ENCODE data around the gene RAD51B.

The RAD51B gene

DNA sequence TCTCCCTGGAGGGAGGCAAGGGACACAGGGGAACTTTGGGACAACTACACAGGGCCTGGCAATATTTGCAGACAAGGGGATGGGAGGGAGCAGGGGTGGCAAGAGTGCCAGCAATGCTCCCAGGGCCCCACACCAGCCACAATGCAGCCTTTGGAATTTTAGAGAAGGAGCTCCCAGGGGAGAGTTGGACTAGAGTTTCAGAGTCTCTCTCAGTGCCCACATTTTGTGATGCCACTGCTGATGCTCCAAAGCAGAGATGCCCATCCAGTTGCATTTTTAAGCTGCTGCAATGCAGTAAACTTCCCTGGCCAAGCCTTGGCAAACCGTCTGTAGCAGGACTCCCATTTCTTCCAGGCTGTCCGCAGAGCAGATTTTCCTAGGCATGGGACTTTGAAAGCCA is 874.3 kb downstream of the RAD51B start:
- Histone ChIP-seq H3F3A (ENCODE audit: insufficient read depth, low read length) (no peaks in the 10 kb centered on the region), H3K27ac (ENCODE audit: low read length) (no peak overlapping the region), H3K79me2 (ENCODE audit: low read length) (no peaks in the 10 kb centered on the region), H3K4me3 (ENCODE audit: low read length) (no peak overlapping the region), H3K27me3 (replicated peaks; ENCODE audit: insufficient read depth, low read length) (no peaks in the 10 kb centered on the region), H3K9me3 (replicated peaks; ENCODE audit: insufficient read depth, low read length) (no peaks in the 10 kb centered on the region), H4K20me1 (ENCODE audit: insufficient read depth, low read length) (no peaks in the 10 kb centered on the region), H2AFZ (ENCODE audit: low read length) (no peak overlapping the region), H3K9ac (ENCODE audit: low read length) (no peak overlapping the region), H3K4me1 (ENCODE audit: low read length) (no peaks in the 10 kb centered on the region), H3K9me2 (replicated peaks; ENCODE audit: insufficient read depth, low read length) (no peaks in the 10 kb centered on the region), H3K4me2 (ENCODE audit: low read depth, low read length) (no peak overlapping the region), H3K36me3 (replicated peaks; ENCODE audit: insufficient read depth, low read length) (no peaks in the 10 kb centered on the region)
- DNase-seq: no peak
- TF ChIP-seq, protein P1, sequence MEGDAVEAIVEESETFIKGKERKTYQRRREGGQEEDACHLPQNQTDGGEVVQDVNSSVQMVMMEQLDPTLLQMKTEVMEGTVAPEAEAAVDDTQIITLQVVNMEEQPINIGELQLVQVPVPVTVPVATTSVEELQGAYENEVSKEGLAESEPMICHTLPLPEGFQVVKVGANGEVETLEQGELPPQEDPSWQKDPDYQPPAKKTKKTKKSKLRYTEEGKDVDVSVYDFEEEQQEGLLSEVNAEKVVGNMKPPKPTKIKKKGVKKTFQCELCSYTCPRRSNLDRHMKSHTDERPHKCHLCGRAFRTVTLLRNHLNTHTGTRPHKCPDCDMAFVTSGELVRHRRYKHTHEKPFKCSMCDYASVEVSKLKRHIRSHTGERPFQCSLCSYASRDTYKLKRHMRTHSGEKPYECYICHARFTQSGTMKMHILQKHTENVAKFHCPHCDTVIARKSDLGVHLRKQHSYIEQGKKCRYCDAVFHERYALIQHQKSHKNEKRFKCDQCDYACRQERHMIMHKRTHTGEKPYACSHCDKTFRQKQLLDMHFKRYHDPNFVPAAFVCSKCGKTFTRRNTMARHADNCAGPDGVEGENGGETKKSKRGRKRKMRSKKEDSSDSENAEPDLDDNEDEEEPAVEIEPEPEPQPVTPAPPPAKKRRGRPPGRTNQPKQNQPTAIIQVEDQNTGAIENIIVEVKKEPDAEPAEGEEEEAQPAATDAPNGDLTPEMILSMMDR (IDR thresholded peaks at IDR 0.05; ENCODE audit: low read length): no peak
- TF ChIP-seq EZH2phosphoT487 (IDR thresholded peaks at IDR 0.05; ENCODE audit: low read length) (no peak), EZH2 (optimal IDR thresholded peaks at IDR 0.05; ENCODE audit: low read depth, low read length) (no peak)

DNA sequence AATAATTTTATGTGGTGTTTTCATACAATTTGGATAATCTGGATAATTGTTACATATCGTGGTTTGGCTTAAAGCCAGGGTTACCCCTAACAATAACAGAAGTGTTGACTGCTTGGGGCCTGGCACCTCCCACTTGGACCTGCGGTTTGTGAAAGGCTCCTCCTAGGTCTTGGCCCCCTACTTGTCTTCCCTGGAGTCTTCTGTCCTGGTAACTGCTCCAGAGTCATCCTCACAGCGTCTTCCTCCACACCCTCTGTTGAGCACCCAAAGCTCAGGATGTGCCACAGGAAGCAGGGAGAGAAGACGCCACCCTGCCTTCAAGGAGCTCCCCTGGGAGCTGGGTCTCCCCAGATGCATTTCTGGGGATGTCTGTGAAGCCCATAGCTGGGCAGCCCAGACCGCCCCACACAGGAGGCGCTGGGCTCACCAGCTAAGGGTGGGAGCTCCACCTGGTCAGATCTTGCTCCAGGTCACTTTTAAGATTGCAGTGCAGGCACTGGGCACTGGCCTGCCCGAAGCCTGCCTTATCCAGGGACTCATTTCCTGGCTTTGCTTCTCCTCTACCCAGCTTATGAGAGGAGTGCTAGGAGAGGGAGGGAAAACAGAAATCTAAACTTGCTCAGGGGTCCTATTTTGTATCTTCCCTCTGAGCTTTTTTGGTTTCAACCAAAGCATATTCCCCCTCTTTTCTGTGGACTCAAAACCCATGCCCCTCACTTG is 875.1 kb downstream of the RAD51B start:
- no peak for DNase-seq

DNA sequence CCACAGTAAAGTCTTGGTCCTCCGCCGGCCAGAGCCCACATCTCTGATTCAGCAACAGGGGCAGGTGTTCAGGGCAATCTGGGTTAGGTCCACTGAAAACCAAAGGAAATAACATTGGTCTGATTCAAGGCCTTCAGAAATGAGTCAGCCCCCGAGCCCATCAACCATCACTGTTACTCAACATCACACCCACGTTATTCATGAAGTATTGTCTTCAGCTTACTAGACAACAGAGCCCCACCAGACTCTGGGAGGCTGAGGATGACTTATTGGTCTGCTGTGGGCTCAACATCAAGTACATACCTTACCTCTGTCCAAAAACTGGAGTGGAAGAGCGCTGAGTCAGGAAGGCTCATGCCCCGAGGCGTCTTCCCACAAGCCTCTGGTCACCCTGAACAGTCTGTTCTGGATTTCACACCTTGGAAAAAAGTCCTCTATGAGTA is 875.8 kb downstream of the RAD51B start:
- Histone ChIP-seq H3K4me3 (ENCODE audit: low read length) (no peak overlapping the region), H3K36me3 (replicated peaks; ENCODE audit: insufficient read depth, low read length) (no peaks in the 10 kb centered on the region), H3F3A (ENCODE audit: insufficient read depth, low read length) (no peaks in the 10 kb centered on the region), H3K27ac (ENCODE audit: low read length) (no peak overlapping the region), H4K20me1 (ENCODE audit: insufficient read depth, low read length) (no peaks in the 10 kb centered on the region), H3K4me2 (ENCODE audit: low read depth, low read length) (no peak overlapping the region), H3K9ac (ENCODE audit: low read length) (no peak overlapping the region), H3K9me3 (replicated peaks; ENCODE audit: insufficient read depth, low read length) (no peaks in the 10 kb centered on the region), H3K9me2 (replicated peaks; ENCODE audit: insufficient read depth, low read length) (no peaks in the 10 kb centered on the region), H2AFZ (ENCODE audit: low read length) (no peak overlapping the region), H3K27me3 (replicated peaks; ENCODE audit: insufficient read depth, low read length) (no peaks in the 10 kb centered on the region), H3K4me1 (ENCODE audit: low read length) (no peaks in the 10 kb centered on the region), H3K79me2 (ENCODE audit: low read length) (no peaks in the 10 kb centered on the region)
- DNase-seq: no peak
- TF ChIP-seq, protein P1 (IDR thresholded peaks at IDR 0.05; ENCODE audit: low read length): no peak
- TF ChIP-seq EZH2 (optimal IDR thresholded peaks at IDR 0.05; ENCODE audit: low read depth, low read length) (no peak), EZH2phosphoT487 (IDR thresholded peaks at IDR 0.05; ENCODE audit: low read length) (no peak)

More for the DNA sequence above, 875.1 kb downstream of the RAD51B start:
- Histone ChIP-seq H3K27ac (ENCODE audit: low read length) (no peak overlapping the region), H2AFZ (ENCODE audit: low read length) (no peak overlapping the region), H3K4me2 (ENCODE audit: low read depth, low read length) (no peak overlapping the region), H4K20me1 (ENCODE audit: insufficient read depth, low read length) (no peaks in the 10 kb centered on the region), H3K4me1 (ENCODE audit: low read length) (no peaks in the 10 kb centered on the region), H3K36me3 (replicated peaks; ENCODE audit: insufficient read depth, low read length) (no peaks in the 10 kb centered on the region), H3K9me2 (replicated peaks; ENCODE audit: insufficient read depth, low read length) (no peaks in the 10 kb centered on the region), H3F3A (ENCODE audit: insufficient read depth, low read length) (no peaks in the 10 kb centered on the region), H3K4me3 (ENCODE audit: low read length) (no peak overlapping the region), H3K9me3 (replicated peaks; ENCODE audit: insufficient read depth, low read length) (no peaks in the 10 kb centered on the region), H3K79me2 (ENCODE audit: low read length) (no peaks in the 10 kb centered on the region), H3K9ac (ENCODE audit: low read length) (no peak overlapping the region), H3K27me3 (replicated peaks; ENCODE audit: insufficient read depth, low read length) (no peaks in the 10 kb centered on the region)
- TF ChIP-seq EZH2phosphoT487 (IDR thresholded peaks at IDR 0.05; ENCODE audit: low read length) (no peak), EZH2 (optimal IDR thresholded peaks at IDR 0.05; ENCODE audit: low read depth, low read length) (no peak)
- TF ChIP-seq, protein P1 (IDR thresholded peaks at IDR 0.05; ENCODE audit: low read length): no peak
